ENCODE results near the gene OTUB2.

Gene OTUB2

GRCh38 chr14:94043111-94043755, 17.1 kb downstream of the OTUB2 start:
- no peak for DNase-seq

GRCh38 chr14:94043756-94044475, 17.8 kb downstream of the OTUB2 start:
- DNase-seq, result no peak

- no peak for DNase-seq
Measured at GRCh38 chr14:94044476-94045091, 18.4 kb downstream of the OTUB2 start.

GRCh38 chr14:94045101-94045500, 19.0 kb downstream of the OTUB2 start:
- DNase-seq, result no peak

- DNase-seq, result no peak
Measured at GRCh38 chr14:94045563-94046345, 19.6 kb downstream of the OTUB2 start.

GRCh38 chr14:94046696-94047250, 20.6 kb downstream of the OTUB2 start:
- no peak for DNase-seq

- no peak for DNase-seq
Measured at GRCh38 chr14:94047581-94047980, 21.4 kb downstream of the OTUB2 start.

DNA sequence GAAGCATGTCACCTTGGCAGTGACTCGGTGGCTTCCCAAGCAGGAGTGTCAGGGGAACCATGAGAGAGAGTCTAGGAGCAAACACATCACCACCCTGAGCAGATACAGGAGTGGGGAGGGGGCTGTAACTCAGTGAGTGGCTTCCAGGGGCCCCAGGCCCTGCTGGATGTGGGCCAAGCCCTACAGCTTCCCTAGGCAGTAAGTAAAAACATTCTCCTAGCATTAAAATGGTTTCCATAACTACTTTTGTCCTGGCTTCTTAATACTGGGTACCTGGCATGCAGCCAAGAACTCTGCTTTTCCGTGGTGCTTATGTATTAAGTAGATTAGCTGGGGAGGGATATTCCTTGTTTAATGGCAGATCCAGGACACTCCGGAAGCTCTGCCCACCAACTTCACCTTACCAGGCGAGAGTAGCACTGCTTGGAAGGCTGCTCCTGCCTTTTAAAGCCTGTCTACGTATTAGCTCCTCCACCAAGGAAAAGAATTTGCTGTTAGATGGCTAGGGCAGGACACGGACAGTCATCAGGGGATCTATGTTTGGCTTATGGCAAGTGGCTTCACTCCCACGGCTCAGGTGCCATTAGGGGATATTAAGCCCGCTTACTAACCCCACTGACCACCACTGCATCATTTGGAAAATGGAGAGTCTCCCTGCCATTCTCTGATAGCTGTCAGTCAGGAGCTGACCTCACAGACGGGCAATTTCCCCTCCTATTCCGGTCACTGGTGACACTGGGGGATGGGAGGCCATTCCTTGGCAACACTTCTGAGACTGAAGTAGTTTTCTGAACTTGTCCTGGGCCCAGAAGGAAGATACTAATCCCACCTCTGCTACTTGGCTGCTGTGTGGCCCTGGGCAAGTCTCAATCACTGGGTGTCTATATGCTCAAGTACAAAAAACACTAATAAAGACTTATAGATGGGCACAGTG, 22.8 kb downstream of the OTUB2 start:
- no peak for DNase-seq

GRCh38 chr14:94049625-94050023, 23.5 kb downstream of the OTUB2 start:
- DNase-seq, result no peak

GRCh38 chr14:94050231-94050880, 24.2 kb downstream of the OTUB2 start:
- DNase-seq, result no peak

GRCh38 chr14:94051115-94051514, 25.0 kb downstream of the OTUB2 start:
- DNase-seq, result no peak

DNA sequence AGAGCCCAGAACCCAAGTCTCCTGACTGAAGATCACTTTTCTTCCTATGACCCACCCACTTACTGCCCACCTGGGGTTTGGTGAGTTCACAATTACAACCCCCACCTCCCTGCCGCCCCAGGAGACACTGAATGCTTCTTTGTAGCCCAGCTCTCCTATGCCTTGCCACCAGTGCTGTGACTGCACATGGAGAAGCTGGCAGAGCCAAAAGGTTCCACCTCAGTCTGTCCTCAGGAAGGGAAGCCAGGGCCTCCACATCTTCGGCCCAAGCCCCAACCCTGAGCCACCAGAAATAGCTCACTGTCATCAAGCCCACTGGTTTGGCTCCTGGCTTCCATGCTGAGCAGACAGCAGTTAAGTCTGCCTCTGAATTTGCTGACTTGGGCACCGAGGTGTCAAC, 25.6 kb downstream of the OTUB2 start:
- no peak for DNase-seq

DNA sequence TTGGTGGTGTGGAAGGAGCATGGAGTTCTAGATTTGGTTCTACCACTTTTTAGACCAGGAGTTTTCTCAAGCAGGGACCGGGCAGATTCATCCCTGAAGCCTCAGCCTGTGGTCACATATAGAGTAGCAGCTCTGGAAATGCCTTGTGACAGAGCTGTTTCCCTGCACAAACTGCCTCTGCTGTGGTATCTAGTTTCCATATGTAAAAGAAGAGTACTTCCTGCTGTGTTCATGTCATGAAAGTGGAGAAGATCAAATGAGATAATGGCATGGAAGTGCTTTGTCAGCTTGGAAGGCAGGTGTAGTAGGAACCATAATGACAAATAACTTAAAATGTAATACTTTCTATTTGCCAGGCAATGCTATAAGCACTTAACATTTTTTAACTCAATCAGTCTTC, 26.1 kb downstream of the OTUB2 start:
- no peak for DNase-seq

DNA sequence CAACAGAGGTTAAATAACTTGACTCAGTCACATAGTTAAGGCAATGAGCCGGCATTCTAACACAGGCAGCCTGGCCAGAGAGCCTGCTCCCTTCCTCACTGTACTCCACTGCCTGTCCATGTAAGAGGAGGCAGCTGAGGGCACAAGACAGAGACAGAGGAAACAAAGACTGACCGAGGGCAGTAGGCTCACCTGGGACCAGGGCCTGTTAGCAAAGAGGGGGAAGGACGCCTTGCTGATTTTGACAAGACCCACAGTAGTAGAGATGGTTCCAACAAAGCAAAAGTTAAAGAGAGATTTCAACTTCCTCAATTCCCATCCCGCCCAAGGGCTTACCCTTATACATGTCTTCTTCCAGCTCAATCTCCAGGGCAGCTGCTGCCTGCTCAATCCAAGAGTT, 26.5 kb downstream of the OTUB2 start:
- DNase-seq, result no peak

- no peak for DNase-seq
Measured at GRCh38 chr14:94054401-94054800, 28.3 kb downstream of the OTUB2 start.

DNA sequence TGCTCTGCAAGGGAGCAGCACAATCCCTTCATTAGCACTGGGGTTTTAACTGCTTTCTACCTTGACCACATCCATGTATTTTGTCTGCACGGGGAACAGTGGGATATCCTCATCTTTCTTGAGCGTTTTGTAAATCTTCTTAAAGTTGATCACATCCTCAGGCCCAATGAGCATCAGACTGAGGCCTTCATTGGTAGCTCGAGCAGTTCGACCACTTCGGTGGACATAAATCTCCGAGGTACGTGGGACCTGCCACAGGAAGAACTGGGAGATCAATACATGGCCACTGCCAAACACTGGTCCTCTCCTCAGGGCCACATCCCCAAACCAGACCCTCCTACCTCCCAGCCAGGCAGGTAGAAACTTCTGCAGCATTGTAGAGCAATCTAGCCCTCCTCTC, 28.8 kb downstream of the OTUB2 start:
- no peak for DNase-seq

DNA sequence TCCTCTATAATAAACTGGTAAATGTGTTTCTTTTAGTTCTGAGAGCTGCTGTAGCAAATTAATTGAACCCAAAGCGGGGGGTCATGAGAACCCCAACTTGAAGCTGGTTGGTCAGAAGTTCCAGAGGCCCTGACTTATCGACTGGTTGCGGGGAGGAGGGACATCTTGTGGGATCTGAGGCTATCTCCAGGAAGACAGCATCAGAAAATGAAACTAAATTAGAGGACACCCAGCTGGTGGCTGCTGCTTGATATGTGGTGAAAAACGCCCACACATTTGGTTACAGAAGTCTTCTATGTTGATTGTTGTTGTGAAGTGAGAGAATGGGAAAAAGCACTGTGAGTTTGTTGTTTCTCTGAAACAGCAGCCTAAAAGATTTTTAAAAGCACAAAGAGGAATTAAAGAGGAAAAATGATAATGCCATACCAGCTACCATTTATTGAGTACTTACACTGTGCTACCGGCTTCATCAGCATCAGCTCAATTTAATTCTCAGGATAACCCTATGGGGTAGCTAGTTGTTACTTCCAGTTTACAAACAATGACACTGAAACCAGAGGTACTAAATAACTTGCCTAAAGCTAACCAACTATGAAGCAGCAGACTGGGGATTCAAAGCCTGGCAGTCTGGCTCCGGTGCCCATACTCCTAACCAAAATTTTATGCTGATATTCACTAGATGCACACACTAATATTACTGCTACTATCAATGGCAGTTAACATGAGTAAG, 30.6 kb downstream of the OTUB2 start:
- peak; percentile 28 for DNase-seq

- DNase-seq, result no peak
Measured at GRCh38 chr14:94058128-94058673, 32.1 kb downstream of the OTUB2 start.

DNA sequence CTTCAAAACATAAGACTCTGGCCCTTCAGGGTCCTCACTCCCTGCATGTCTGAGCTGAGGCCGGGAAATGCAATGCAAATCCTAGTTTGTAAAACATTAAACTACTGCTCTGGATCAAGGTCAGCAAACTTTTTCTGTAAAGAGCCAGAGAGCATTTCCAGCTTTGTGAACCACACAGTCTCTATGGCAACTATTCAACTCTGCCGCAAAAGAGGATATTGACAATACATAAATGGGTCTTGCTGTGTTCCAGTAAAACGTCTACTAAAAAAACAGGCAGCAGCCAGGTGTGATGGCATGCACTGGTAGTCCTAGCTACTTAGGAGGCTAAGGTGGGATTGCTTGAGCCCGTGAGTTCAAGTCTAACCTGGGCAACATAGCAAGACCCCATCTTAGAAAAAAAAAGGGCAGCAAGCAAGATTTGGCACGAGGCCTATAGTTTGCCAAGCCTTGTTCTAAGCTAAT, 32.6 kb downstream of the OTUB2 start:
- no peak for DNase-seq

- DNase-seq, result no peak
Measured at GRCh38 chr14:94059998-94060397, 33.9 kb downstream of the OTUB2 start.
